ENCODE data around the gene ZNF410.
"Not testable (repeated sequence)": the region's sequence is repeated elsewhere in the genome, so short reads cannot be mapped to it uniquely, and the experiment has no call there.

Gene ZNF410

GRCh38 chr14:73886449-73887317, at the start of gene ZNF410:
Gene ZNF410 (plus strand): TSS chr14:73886859. CDS start chr14:73892176, 5,317 bp downstream.
- peak; percentile 82 to 87 (median 86) for DNase-seq (ENCODE audit: low read depth in 3 of 3)

GRCh38 chr14:73838293-73839034, 48.2 kb upstream of the ZNF410 start:
- not testable (repeated sequence) for DNase-seq (ENCODE audit: low read depth in 3 of 3)

- no peak for DNase-seq (ENCODE audit: low read depth in 3 of 3)
These were observed 44.5 kb upstream of the ZNF410 start for GRCh38 chr14:73842201-73842600.

- no peak for DNase-seq (ENCODE audit: low read depth in 3 of 3)
These were observed 43.8 kb upstream of the ZNF410 start for GRCh38 chr14:73842851-73843250.

- no peak for DNase-seq (ENCODE audit: low read depth in 3 of 3)
These were observed 43.4 kb upstream of the ZNF410 start for GRCh38 chr14:73843296-73843695.

- DNase-seq (ENCODE audit: low read depth in 3 of 3): no peak
These were observed 39.7 kb upstream of the ZNF410 start for GRCh38 chr14:73846947-73847346.

GRCh38 chr14:73851000-73851399, 35.7 kb upstream of the ZNF410 start:
- no peak for DNase-seq (ENCODE audit: low read depth in 3 of 3)

- DNase-seq (ENCODE audit: low read depth in 3 of 3): peak; percentile 76 to 85 (median 79)
These were observed 34.9 kb upstream of the ZNF410 start, which contains the start of gene PTGR2 for GRCh38 chr14:73851567-73852382. Gene PTGR2 (plus strand): TSS chr14:73851831. CDS start chr14:73858863, 7,032 bp downstream.

- no peak for DNase-seq (ENCODE audit: low read depth in 3 of 3)
These were observed 27.5 kb upstream of the ZNF410 start for GRCh38 chr14:73859145-73859544.

- no peak for DNase-seq (ENCODE audit: low read depth in 3 of 3)
These were observed 25.6 kb upstream of the ZNF410 start for GRCh38 chr14:73861073-73861472.

- DNase-seq (ENCODE audit: low read depth in 3 of 3): no peak
These were observed 24.2 kb upstream of the ZNF410 start for GRCh38 chr14:73862480-73862879.

- no peak for DNase-seq (ENCODE audit: low read depth in 3 of 3)
These were observed 23.4 kb upstream of the ZNF410 start for GRCh38 chr14:73863209-73863608.

GRCh38 chr14:73865534-73866113, 21.0 kb upstream of the ZNF410 start:
- DNase-seq (ENCODE audit: low read depth in 3 of 3): no peak

- not testable (repeated sequence) for DNase-seq (ENCODE audit: low read depth in 3 of 3)
These were observed 16.9 kb upstream of the ZNF410 start for GRCh38 chr14:73869754-73870153.

GRCh38 chr14:73870525-73871235, 16.0 kb upstream of the ZNF410 start:
- DNase-seq (ENCODE audit: low read depth in 3 of 3): no peak

- DNase-seq (ENCODE audit: low read depth in 3 of 3): no peak
These were observed 13.0 kb upstream of the ZNF410 start for GRCh38 chr14:73873660-73874059.

- no peak for DNase-seq (ENCODE audit: low read depth in 3 of 3)
These were observed 8.9 kb upstream of the ZNF410 start for GRCh38 chr14:73877790-73878189.

- no peak for DNase-seq (ENCODE audit: low read depth in 3 of 3)
These were observed 8.2 kb upstream of the ZNF410 start for GRCh38 chr14:73878436-73878835.

- no peak for DNase-seq (ENCODE audit: low read depth in 3 of 3)
These were observed 7.6 kb upstream of the ZNF410 start for GRCh38 chr14:73879027-73879426.

GRCh38 chr14:73884438-73885190, 2.0 kb upstream of the ZNF410 start:
- DNase-seq (ENCODE audit: low read depth in 3 of 3): no peak
